Esophagus muscularis mucosa (tissue), 3 donors: Measurements from ENCODE around the gene FRS3.

Experiments
- CTCF ChIP-seq, 3 experiments: fragments of 200-600 bp in 2 of 3; fragments of 450-650 bp in 1 of 3; sonication (generic) in 2 of 3; IDR thresholded peaks; one replicate each; pipeline ENCODE4 v1.5.1; 2017 to 2019; ENCODE audit warnings: antibody characterized with exemption in 3 of 3, mild to moderate bottlenecking in 2 of 3, moderate library complexity in 1 of 3
- POLR2AphosphoS5 ChIP-seq, 2 donors: sonication (generic); formaldehyde crosslinking; IDR thresholded peaks; one replicate each; pipeline ENCODE4 v1.6.1; 2017; ENCODE audit warnings: antibody characterized with exemption in 2 of 2

- TF ChIP-seq POLR2AphosphoS5 (IDR thresholded peaks at IDR 0.05) = no peak
- TF ChIP-seq CTCF (IDR thresholded peaks at IDR 0.05) = no peak
Observed at GRCh38 chr6:41720262-41720620, 59.5 kb downstream of the FRS3 start.
